Vagina (tissue), 2 donors: ENCODE data around the gene PTMS.

Experiments
- POLR2AphosphoS5 ChIP-seq, 2 donors: sonication (generic); formaldehyde crosslinking; IDR thresholded peaks; one replicate each; pipeline ENCODE4 v1.9.0; 2017; ENCODE audit warnings: antibody characterized with exemption in 2 of 2, mild to moderate bottlenecking in 2 of 2, low read depth in 1 of 2; ENCODE audit not compliant: insufficient read depth in 1 of 2
- TF ChIP-seq, protein P1 (sequence below), 3 experiments: fragments of 450-650 bp in 2 of 3; fragments of 200-600 bp in 1 of 3; sonication (generic) in 1 of 3; IDR thresholded peaks; one replicate each; pipeline ENCODE4 v1.5.1; 2017 to 2019; ENCODE audit warnings: antibody characterized with exemption in 3 of 3, mild to moderate bottlenecking in 2 of 3, moderate library complexity in 2 of 3

DNA sequence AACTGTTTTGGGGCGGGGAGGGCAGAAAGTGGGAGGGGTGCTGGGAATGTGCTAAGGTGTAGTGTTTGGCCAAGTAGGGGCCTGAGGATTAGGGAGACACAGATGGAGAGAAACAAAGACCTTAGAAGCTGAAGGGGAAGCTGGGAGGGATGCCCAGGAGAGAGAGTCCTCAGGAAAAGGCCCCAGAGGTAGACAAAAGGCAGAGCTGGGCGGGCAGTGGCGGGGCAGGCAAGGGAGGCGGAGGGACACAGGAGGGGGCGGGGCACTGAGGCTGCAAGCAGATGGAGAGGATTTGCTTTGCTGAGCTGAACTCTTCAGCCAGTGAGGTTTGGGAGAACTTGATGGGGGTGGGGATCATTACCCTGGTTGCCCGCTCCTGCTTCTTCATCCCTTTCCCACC, 2.8 kb downstream of the PTMS start:
- TF ChIP-seq POLR2AphosphoS5 (IDR thresholded peaks at IDR 0.05; ENCODE audit: insufficient read depth in 1 of 2, low read depth in 1 of 2): no peak
- TF ChIP-seq, protein P1, sequence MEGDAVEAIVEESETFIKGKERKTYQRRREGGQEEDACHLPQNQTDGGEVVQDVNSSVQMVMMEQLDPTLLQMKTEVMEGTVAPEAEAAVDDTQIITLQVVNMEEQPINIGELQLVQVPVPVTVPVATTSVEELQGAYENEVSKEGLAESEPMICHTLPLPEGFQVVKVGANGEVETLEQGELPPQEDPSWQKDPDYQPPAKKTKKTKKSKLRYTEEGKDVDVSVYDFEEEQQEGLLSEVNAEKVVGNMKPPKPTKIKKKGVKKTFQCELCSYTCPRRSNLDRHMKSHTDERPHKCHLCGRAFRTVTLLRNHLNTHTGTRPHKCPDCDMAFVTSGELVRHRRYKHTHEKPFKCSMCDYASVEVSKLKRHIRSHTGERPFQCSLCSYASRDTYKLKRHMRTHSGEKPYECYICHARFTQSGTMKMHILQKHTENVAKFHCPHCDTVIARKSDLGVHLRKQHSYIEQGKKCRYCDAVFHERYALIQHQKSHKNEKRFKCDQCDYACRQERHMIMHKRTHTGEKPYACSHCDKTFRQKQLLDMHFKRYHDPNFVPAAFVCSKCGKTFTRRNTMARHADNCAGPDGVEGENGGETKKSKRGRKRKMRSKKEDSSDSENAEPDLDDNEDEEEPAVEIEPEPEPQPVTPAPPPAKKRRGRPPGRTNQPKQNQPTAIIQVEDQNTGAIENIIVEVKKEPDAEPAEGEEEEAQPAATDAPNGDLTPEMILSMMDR (IDR thresholded peaks at IDR 0.05): no peak
